ENCODE measurements around the gene CCL4. TPM values are rescaled to one million over a fixed set of nuclear protein-coding genes. Genes with fewer than 3 reads are reported as not detected.

Gene CCL4
- 0.32 TPM in 1 of 2 replicates, not detected in the other for total RNA-seq

DNA sequence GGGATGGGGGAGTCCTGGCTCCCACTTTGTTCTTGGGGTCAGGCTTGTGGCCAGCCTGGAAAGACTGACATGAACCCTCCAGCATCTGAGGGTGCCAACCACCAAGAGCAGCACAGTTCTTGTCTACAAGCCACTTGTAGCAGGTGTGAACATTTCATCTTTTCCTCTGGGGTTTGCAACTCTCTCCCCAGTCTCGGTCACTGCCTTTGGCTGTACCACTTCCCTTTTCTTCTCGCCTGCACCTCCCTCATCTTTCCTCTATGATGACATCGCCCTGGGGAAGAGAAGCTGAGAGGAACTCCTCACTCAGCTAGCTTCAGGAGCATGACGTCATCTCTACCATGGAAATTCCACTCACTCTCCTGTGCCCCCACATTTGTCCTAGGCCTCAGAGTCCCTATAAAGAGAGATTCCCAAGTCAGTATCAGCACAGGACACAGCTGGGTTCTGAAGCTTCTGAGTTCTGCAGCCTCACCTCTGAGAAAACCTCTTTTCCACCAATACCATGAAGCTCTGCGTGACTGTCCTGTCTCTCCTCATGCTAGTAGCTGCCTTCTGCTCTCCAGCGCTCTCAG lies at the start of gene CCL4:
TSS of gene CCL4 (plus strand) at position 427 of the 575 bp plus-strand sequence. CDS start at position 506, 79 bp downstream.

DNA sequence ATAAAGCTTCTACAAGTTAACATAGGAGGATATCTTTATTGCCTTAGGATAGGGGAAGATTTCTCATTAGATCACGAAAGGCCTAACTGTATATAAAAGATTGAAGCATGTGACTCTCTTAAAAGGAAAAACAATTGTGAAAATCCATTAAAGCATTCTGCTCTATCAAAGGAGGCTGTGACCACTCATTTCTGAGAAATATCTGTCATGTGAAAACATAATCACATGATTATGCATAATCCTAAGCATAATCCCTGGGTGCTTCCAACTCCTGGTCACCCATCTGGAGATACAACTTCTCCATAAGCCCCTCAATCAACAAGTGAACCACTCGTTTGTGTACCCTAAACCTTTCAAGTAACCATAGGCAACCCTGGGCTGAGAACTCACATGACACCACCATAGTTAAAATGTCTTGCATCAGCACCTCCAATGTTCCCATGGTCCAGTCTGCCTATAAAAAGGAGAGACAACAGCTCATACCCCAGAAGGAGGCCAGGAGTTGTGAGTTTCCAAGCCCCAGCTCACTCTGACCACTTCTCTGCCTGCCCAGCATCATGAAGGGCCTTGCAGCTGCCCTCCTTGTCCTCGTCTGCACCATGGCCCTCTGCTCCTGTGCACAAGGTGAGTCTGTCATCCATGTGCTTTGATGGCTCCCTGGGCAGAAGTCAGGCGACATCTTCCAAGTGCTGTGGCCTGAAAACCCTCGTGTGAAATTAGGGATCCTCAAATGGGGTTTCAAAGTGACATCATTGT lies 39.7 kb upstream of the CCL4 start, which contains the start of gene CCL18:
TSS of gene CCL18 (plus strand) at position 487 of the 756 bp plus-strand sequence. CDS start at position 558, 71 bp downstream.

DNA sequence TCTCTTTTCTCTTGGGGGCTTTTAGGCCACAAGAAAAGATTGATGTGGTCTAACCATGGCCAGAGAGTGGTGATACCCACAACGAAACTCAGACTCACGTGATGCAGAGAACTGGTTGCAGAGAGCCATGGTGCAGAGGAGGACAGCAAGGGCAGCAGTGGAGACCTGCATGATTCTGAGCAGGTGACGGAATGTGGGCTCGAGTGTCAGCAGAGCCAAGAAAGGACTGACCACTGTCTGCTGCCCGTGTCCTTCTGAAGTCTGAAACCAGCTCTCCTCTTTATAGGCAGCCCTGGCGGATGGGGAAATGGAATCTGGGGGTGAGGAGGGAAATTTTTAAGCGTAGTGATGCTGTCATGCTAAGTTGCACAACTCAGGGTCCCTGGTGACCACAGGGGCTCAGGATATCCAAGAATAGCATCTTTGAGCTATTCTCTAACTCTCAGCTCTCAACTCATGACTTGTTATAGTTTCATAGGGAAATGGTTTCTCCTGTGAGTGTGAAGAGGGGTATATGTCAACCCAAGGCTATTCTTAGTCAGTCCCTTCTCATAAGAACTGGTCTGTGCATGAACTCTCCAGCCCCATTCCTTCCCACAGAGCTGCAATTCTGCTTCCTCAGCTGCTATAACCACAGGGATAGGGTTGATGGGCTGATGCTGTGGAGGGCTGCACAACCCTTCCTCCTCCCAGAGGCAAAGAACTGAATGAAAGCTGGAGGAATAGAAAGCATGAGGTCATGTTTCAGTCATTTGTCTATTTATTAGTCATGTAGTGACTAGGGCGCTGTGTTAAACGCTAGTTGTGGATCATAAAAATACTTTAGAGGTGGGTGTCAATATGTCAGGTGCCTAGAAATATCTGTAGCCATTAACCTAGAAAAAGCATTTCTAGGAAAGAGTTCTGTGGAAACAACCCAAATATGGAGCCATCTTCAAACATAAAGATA lies 13.5 kb upstream of the CCL4 start, which contains the start of gene CCL3:
TSS of gene CCL3 (minus strand) at position 256 of the 949 bp plus-strand sequence. CDS start at position 171, 85 bp downstream.

Small RNAs within 50 kb of the gene (small RNA-seq; reads per million reads assigned to genes)
- gene RN7SL301P, result not detected

Other genes starting within 250 kb of the CCL4 start
- not detected in 2 replicates for gene HEATR9, start 234.9 kb upstream of the CCL4 start, total RNA-seq
- 0.16 TPM in 1 of 2 replicates, not detected in the other for gene CCL5, start 223.5 kb upstream of the CCL4 start, total RNA-seq
- gene RDM1, start 173.1 kb upstream of the CCL4 start, total RNA-seq, result not detected in 2 replicates
- not detected in 2 replicates for gene LYZL6, start 160.1 kb upstream of the CCL4 start, total RNA-seq
- gene CCL16, start 122.3 kb upstream of the CCL4 start, total RNA-seq, result not detected in 2 replicates
- not detected in 2 replicates for gene CCL14, start 117.1 kb upstream of the CCL4 start, total RNA-seq
- gene CCL15, start 102.3 kb upstream of the CCL4 start, total RNA-seq, result not detected in 2 replicates
- gene CCL23, start 85.9 kb upstream of the CCL4 start, total RNA-seq, result not detected in 2 replicates
- gene CCL18, start 39.6 kb upstream of the CCL4 start, total RNA-seq, result not detected in 2 replicates
- not detected in 2 replicates for gene CCL3, start 13.7 kb upstream of the CCL4 start, total RNA-seq
- not detected in 2 replicates for gene TBC1D3B, start 72.8 kb downstream of the CCL4 start, total RNA-seq
- gene CCL3L1, start 92.9 kb downstream of the CCL4 start, total RNA-seq, result not detected in 2 replicates
- gene CCL4L2, start 107.2 kb downstream of the CCL4 start, total RNA-seq, result not detected in 2 replicates
- under 0.01 and 0.73 TPM in 2 replicates for gene TBC1D3I, start 160.7 kb downstream of the CCL4 start, total RNA-seq
- not detected in 2 replicates for gene TBC1D3G, start 220.1 kb downstream of the CCL4 start, total RNA-seq